HepG2 (cell line): Measurements from ENCODE around the gene UNC13D. TPM values are rescaled to one million over a fixed set of nuclear protein-coding genes. Genes with fewer than 3 reads are reported as not detected.
A peak's percentile ranks its signal among the peaks of the same experiment; 100 is the strongest.

ENCODE experiments used
- ADNP ChIP-seq: sonication (generic); formaldehyde crosslinking; IDR thresholded peaks from 2 replicates; pipeline ENCODE4 v1.4.0; 2020; ENCODE audit warnings: missing genetic modification reagents
- ARID4A ChIP-seq: sonication (generic); formaldehyde crosslinking; IDR thresholded peaks from 2 replicates; pipeline ENCODE4 v1.5.0; 2020; ENCODE audit warnings: mild to moderate bottlenecking, missing genetic modification reagents, borderline replicate concordance
- HNRNPH1 ChIP-seq: fragments of 200-400 bp; formaldehyde crosslinking; optimal IDR thresholded peaks from 2 replicates; pipeline ENCODE3; 2017; ENCODE audit warnings: mild to moderate bottlenecking, low read depth, low read length
- IRF2 ChIP-seq: IDR thresholded peaks from 2 replicates; pipeline ENCODE4 v1.6.1; 2018; ENCODE audit warnings: missing genetic modification reagents, missing compliant biosample characterization
- ISX ChIP-seq: sonication (generic); formaldehyde crosslinking; conservative IDR thresholded peaks from 2 replicates; pipeline ENCODE4 v1.5.0; 2020; ENCODE audit warnings: missing genetic modification reagents
- KDM3A ChIP-seq: IDR thresholded peaks from 2 replicates; pipeline ENCODE4 v1.6.1; 2018; ENCODE audit warnings: low read depth, missing compliant biosample characterization
- KLF6 ChIP-seq: IDR thresholded peaks from 2 replicates; pipeline ENCODE4 v1.8.0; 2016; ENCODE audit warnings: missing biosample characterization, missing genetic modification reagents
- LBX2 ChIP-seq: sonication (generic); formaldehyde crosslinking; IDR thresholded peaks from 2 replicates; pipeline ENCODE4 v1.5.0; 2020; ENCODE audit warnings: missing genetic modification reagents, mild to moderate bottlenecking, borderline replicate concordance
- NKX3-1 ChIP-seq: sonication (generic); formaldehyde crosslinking; IDR thresholded peaks from 2 replicates; pipeline ENCODE4 v1.5.0; 2020; ENCODE audit warnings: missing genetic modification reagents
- TFAP4 ChIP-seq: sonication (generic); IDR thresholded peaks from 2 replicates; pipeline ENCODE4 v1.6.1; 2016; ENCODE audit warnings: low read depth, borderline replicate concordance
- ZFP41 ChIP-seq: sonication (generic); formaldehyde crosslinking; IDR thresholded peaks from 2 replicates; pipeline ENCODE4 v1.4.0; 2020; ENCODE audit warnings: mild to moderate bottlenecking, missing genetic modification reagents, borderline replicate concordance
- ZMAT3 ChIP-seq: sonication (generic); formaldehyde crosslinking; conservative IDR thresholded peaks from 2 replicates; pipeline ENCODE4 v1.7.0; 2021; ENCODE audit warnings: missing genetic modification reagents
- ZNF12 ChIP-seq: sonication (generic); formaldehyde crosslinking; IDR thresholded peaks from 2 replicates; pipeline ENCODE4 v1.5.0; 2020; ENCODE audit warnings: missing genetic modification reagents
- ZNF276 ChIP-seq: sonication (generic); formaldehyde crosslinking; IDR thresholded peaks from 2 replicates; pipeline ENCODE4 v1.4.0; 2020; ENCODE audit warnings: mild to moderate bottlenecking, low read depth, missing genetic modification reagents
- ZNF460 ChIP-seq: sonication (generic); formaldehyde crosslinking; IDR thresholded peaks from 2 replicates; pipeline ENCODE4 v1.5.1; 2020; ENCODE audit warnings: missing genetic modification reagents, mild to moderate bottlenecking, borderline replicate concordance
- ZNF607 ChIP-seq: sonication (generic); formaldehyde crosslinking; IDR thresholded peaks from 2 replicates; pipeline ENCODE4 v1.5.1; 2020; ENCODE audit warnings: missing genetic modification reagents, mild to moderate bottlenecking, borderline replicate concordance
- ZNF75D ChIP-seq: sonication (generic); formaldehyde crosslinking; IDR thresholded peaks from 2 replicates; pipeline ENCODE4 v1.8.1; 2023; ENCODE audit warnings: missing genetic modification reagents, mild to moderate bottlenecking, borderline replicate concordance
- ZNF784 ChIP-seq: sonication (generic); formaldehyde crosslinking; IDR thresholded peaks from 2 replicates; pipeline ENCODE4 v1.5.1; 2020; ENCODE audit warnings: missing genetic modification reagents, mild to moderate bottlenecking, borderline replicate concordance
- ZNF878 ChIP-seq: sonication (generic); formaldehyde crosslinking; IDR thresholded peaks from 2 replicates; pipeline ENCODE4 v1.8.1; 2023; ENCODE audit warnings: mild to moderate bottlenecking, missing genetic modification reagents, moderate library complexity
- polyA plus RNA-seq, 8 experiments: library from polyadenylated mRNA; depleted of rRNA in 3 of 8; stranded (reverse) in 7 of 8; unstranded in 1 of 8; fragments of >200 nt; fragmentation: Illumina TruSeq in 4 of 8; extraction: Trizol in 4 of 8; gene quantifications; 2 replicates each; pipeline versions ENCODE4 v1.2.1 to v1.2.3, GENCODE V29; 2011 to 2016; ENCODE audit warnings: low read depth in 4 of 8, missing spikeins in 1 of 8, mixed read lengths in 1 of 8; ENCODE audit not compliant: insufficient read depth in 1 of 8
- total RNA-seq, 5 experiments: library from RNA; depleted of rRNA; stranded (reverse); fragments of >200 nt; fragmentation: Illumina TruSeq; extraction: Trizol; gene quantifications; 2 replicates each; pipeline ENCODE4 v1.2.3, GENCODE V29; 2016; ENCODE audit warnings: low read depth in 1 of 5

UNC13D gene
- total and polyA plus RNA-seq, 2 of the 13 experiments (the other 11 are each of a cell fraction or from before 2014, with no cell fraction given) = 29.7 to 42.7 TPM

GRCh38 chr17:75843577-75844529 lies at the start of gene UNC13D (continued):
- TF ChIP-seq ARID4A (CRISPR knock-in tag) (peak; percentile 26; the same call in 1 of the 2 replicates), ZFP41 (CRISPR knock-in tag) (no peak; the same call in 1 of the 2 replicates), IRF2 (CRISPR knock-in tag) (0 out of 2 replicates have a peak, but pooled peaks have one; percentile 24), ZNF12 (no peak), ZNF75D (no peak), HNRNPH1 (no peak), ADNP (no peak), ZNF460 (CRISPR knock-in tag) (no peak), KDM3A (CRISPR knock-in tag) (no peak), ZMAT3 (peak; percentile 19; the same call in 1 of the 2 replicates), ZNF276 (CRISPR knock-in tag) (no peak), LBX2 (CRISPR knock-in tag) (no peak), ZNF784 (CRISPR knock-in tag) (peak; percentile 58; the same call in 1 of the 2 replicates), ZNF878 (CRISPR knock-in tag) (no peak), ISX (CRISPR knock-in tag) (no peak), KLF6 (CRISPR knock-in tag) (no peak), ZNF607 (no peak), TFAP4 (peak; percentile 17; the same call in 1 of the 2 replicates), NKX3-1 (no peak)
